Measurements from ENCODE around the gene EXTL1.

DNA sequence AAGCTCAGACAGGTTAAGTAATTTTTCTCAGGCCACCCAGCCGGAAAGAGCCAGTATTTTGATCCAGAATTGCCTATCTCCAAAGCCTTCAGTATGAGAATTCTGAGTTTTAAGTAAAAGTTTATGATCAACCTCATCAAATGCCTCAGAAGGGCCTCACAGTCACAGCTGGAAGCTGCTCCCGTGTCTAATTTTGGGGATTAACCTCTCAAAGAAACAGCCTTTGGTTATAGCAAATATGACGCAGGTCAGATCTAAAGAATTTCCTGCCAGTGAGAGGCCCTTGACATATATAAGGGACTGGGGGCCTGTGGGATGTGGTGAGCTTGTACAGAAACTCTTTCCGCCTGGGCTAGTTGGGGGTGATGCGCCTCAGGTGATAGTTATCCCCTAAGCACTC lies 2.3 kb downstream of the EXTL1 start:
- TF ChIP-seq TAF1 (IDR thresholded peaks at IDR 0.05; ENCODE audit: low read depth) = no peak
- no peak for TF ChIP-seq YY1 (IDR thresholded peaks at IDR 0.05; ENCODE audit: low read depth)
- TF ChIP-seq, protein P1, sequence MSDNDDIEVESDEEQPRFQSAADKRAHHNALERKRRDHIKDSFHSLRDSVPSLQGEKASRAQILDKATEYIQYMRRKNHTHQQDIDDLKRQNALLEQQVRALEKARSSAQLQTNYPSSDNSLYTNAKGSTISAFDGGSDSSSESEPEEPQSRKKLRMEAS (IDR thresholded peaks at IDR 0.05) = no peak
- TF ChIP-seq, protein P2, sequence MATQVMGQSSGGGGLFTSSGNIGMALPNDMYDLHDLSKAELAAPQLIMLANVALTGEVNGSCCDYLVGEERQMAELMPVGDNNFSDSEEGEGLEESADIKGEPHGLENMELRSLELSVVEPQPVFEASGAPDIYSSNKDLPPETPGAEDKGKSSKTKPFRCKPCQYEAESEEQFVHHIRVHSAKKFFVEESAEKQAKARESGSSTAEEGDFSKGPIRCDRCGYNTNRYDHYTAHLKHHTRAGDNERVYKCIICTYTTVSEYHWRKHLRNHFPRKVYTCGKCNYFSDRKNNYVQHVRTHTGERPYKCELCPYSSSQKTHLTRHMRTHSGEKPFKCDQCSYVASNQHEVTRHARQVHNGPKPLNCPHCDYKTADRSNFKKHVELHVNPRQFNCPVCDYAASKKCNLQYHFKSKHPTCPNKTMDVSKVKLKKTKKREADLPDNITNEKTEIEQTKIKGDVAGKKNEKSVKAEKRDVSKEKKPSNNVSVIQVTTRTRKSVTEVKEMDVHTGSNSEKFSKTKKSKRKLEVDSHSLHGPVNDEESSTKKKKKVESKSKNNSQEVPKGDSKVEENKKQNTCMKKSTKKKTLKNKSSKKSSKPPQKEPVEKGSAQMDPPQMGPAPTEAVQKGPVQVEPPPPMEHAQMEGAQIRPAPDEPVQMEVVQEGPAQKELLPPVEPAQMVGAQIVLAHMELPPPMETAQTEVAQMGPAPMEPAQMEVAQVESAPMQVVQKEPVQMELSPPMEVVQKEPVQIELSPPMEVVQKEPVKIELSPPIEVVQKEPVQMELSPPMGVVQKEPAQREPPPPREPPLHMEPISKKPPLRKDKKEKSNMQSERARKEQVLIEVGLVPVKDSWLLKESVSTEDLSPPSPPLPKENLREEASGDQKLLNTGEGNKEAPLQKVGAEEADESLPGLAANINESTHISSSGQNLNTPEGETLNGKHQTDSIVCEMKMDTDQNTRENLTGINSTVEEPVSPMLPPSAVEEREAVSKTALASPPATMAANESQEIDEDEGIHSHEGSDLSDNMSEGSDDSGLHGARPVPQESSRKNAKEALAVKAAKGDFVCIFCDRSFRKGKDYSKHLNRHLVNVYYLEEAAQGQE (IDR thresholded peaks at IDR 0.05; ENCODE audit: low read depth) = no peak
- TF ChIP-seq FOXM1 (IDR thresholded peaks at IDR 0.05; ENCODE audit: borderline replicate concordance, low read depth) = no peak
- TF ChIP-seq EP300 (IDR thresholded peaks at IDR 0.05; ENCODE audit: borderline replicate concordance) = no peak
- TF ChIP-seq TCF12 (IDR thresholded peaks at IDR 0.05; ENCODE audit: low read depth) = no peak

Data from Ishikawa (cell line).